Duodenal mucosa (tissue), 2 donors: Measurements from ENCODE around the gene SH2B2.
A peak's percentile ranks its signal among the peaks of the same experiment; 100 is the strongest.
"Not testable (repeated sequence)": the region's sequence is repeated elsewhere in the genome, so short reads cannot be mapped to it uniquely, and the experiment has no call there.

ENCODE experiments used
- H3K27ac ChIP-seq: one replicate; pipeline ENCODE4 v1.7.0; 2013; ENCODE audit warnings: low read depth, low read length
- H3K27me3 ChIP-seq, 2 donors: one replicate each; pipeline ENCODE4 v1.7.0; 2013; ENCODE audit warnings: low read length in 2 of 2, control low read depth in 1 of 2; ENCODE audit not compliant: insufficient read depth in 2 of 2, control insufficient read depth in 1 of 2
- H3K36me3 ChIP-seq, 2 donors: one replicate each; pipeline ENCODE4 v1.7.0; 2013; ENCODE audit warnings: low read length in 2 of 2, control low read depth in 1 of 2; ENCODE audit not compliant: insufficient read depth in 2 of 2, control insufficient read depth in 1 of 2
- H3K4me1 ChIP-seq, 2 donors: one replicate each; pipeline ENCODE4 v1.7.0; 2013; ENCODE audit warnings: low read length in 2 of 2, control low read depth in 1 of 2; ENCODE audit not compliant: insufficient read depth in 2 of 2, control insufficient read depth in 1 of 2
- H3K4me3 ChIP-seq, 2 donors: one replicate each; pipeline ENCODE4 v1.7.0; 2013; ENCODE audit warnings: low read length in 2 of 2, low read depth in 1 of 2
- H3K9ac ChIP-seq, 2 donors: one replicate each; pipeline ENCODE4 v1.7.0; 2013; ENCODE audit warnings: low read length in 2 of 2, low read depth in 1 of 2
- H3K9me3 ChIP-seq, 2 donors: one replicate each; pipeline ENCODE4 v1.7.0; 2013; ENCODE audit warnings: low read length in 2 of 2, control low read depth in 1 of 2; ENCODE audit not compliant: control insufficient read depth in 1 of 2

SH2B2 gene

GRCh38 chr7:102330666-102331460 is 44.2 kb downstream of the SH2B2 start:
- not testable (repeated sequence) for H3K27me3 ChIP-seq, H3K27ac ChIP-seq, H3K9me3 ChIP-seq, H3K4me1 ChIP-seq, H3K9ac ChIP-seq, H3K4me3 ChIP-seq, H3K36me3 ChIP-seq

DNA sequence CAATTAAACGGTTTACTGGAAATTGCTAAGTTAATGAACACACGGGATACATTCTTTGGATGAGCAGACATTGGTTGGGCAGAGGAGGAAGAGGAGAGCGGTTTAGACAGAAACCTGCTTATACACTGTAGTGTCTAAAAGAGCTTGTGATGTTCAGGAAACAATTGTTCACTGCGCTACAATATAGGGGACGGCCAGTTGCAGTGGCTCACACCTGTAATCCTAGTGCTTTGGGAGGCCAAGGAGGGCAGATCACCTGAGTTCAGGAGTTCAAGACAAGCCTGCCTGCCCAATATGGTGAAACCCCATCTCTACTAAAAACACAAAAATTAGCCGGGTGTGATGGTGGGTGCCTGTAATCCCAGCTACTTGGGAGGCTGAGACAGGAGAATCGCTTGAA is 48.9 kb downstream of the SH2B2 start:
- H3K27me3 ChIP-seq, H3K27ac ChIP-seq, H3K9me3 ChIP-seq, H3K4me3 ChIP-seq, H3K4me1 ChIP-seq, H3K9ac ChIP-seq, H3K36me3 ChIP-seq: not testable (repeated sequence)

DNA sequence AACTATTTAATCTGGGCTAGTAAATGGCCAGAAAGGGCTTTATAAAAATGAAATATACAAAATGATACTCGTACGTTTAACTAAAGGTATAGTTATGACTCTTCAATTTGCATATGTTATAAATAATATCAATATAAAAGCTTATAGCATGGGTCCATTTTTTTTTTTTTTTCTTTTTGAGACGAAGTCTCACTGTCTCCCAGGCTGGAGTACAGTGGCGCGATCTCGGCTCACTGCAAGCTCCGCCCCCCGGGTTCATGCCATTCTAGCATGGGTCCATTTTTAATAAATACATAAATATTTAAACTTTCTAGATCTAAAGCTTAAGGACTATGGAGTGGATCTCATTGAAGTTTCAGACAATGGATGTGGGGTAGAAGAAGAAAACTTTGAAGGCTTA is 50.3 kb downstream of the SH2B2 start:
- not testable (repeated sequence) for H3K36me3 ChIP-seq, H3K9me3 ChIP-seq, H3K4me1 ChIP-seq, H3K27ac ChIP-seq, H3K9ac ChIP-seq, H3K27me3 ChIP-seq, H3K4me3 ChIP-seq

DNA sequence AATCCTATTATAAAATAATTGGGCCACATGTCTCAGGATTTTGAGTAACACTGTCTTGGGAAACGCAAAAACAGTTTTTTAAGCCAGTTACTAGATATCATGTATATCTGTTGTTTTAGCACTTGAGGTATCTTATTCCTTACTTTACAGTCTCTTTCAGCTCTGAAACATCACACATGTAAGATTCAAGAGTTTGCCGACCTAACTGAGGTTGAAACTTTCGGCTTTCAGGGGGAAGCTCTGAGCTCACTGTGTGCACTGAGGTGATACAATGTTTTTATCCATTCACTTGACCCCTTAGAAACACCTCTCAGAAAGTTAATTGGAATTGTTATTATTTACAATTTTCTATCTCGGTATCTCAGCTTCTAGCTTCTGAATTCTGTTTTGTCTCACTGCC is 50.8 kb downstream of the SH2B2 start:
- H3K9ac ChIP-seq, H3K27ac ChIP-seq, H3K36me3 ChIP-seq, H3K27me3 ChIP-seq, H3K4me1 ChIP-seq, H3K4me3 ChIP-seq, H3K9me3 ChIP-seq: not testable (repeated sequence)

GRCh38 chr7:102340599-102341368 is 54.1 kb downstream of the SH2B2 start:
- H3K27me3 ChIP-seq, H3K9me3 ChIP-seq, H3K9ac ChIP-seq, H3K4me1 ChIP-seq, H3K36me3 ChIP-seq, H3K4me3 ChIP-seq, H3K27ac ChIP-seq: not testable (repeated sequence)

DNA sequence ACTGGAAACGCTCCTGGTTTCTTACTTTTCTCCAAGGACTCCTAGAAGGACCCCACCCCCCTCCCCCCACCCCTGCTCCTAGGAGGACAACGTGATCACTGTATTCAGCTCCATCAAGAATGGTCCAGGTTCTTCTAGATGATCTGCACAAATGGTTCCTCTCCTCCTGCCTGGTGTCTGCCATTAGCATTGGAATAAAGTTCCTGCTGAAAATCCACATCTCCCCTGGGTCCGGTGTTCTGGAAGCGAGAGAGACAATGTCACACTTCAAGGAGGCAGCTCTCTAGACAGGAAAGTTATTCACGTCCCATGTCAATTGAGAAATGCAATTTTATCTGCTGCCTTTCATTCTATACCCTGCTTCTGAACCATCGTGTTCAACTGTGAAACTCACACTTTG is 60.3 kb downstream of the SH2B2 start:
- H3K9me3 ChIP-seq, H3K9ac ChIP-seq, H3K4me1 ChIP-seq, H3K36me3 ChIP-seq, H3K27ac ChIP-seq, H3K27me3 ChIP-seq, H3K4me3 ChIP-seq: not testable (repeated sequence)

DNA sequence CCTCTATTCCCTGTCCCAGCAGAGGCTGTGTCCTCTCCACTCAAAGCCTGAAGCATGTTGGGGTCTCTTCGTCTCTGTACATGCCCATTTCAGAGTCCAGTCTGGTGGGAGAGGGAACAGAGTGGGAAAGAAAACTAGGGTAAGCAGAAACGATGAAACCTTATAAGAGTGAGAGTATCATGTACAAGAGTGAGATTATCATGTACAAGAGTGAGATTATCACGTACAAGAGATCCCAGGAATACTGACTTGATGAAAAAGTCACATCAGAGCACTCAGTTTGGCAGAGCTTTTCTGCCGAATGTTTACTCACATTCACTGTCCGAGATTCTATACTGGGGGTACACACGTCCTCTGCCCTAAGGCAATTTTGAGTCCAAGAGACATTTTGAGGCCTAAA is 69.7 kb downstream of the SH2B2 start, which contains the start of gene SPDYE6:
Gene SPDYE6 (minus strand): TSS at position 101 of the 400 bp plus-strand sequence. CDS start 421 bp downstream, outside the sequence.
- not testable (repeated sequence) for H3K4me1 ChIP-seq, H3K36me3 ChIP-seq, H3K27ac ChIP-seq, H3K9me3 ChIP-seq, H3K9ac ChIP-seq, H3K4me3 ChIP-seq, H3K27me3 ChIP-seq

- peak overlapping the region in 1 of 2 donors; percentile 43 for H3K9ac ChIP-seq
These were observed 77.1 kb downstream of the SH2B2 start for GRCh38 chr7:102363549-102364393.

GRCh38 chr7:102364394-102364886 is 77.8 kb downstream of the SH2B2 start:
- not testable (repeated sequence) for H3K4me1 ChIP-seq, H3K36me3 ChIP-seq, H3K9me3 ChIP-seq, H3K9ac ChIP-seq, H3K27ac ChIP-seq, H3K27me3 ChIP-seq
- H3K4me3 ChIP-seq = peak overlapping the region; percentile 50 to 73

More at GRCh38 chr7:102363549-102364393, 77.1 kb downstream of the SH2B2 start:
- not testable (repeated sequence) for H3K4me1 ChIP-seq, H3K27me3 ChIP-seq, H3K9me3 ChIP-seq, H3K36me3 ChIP-seq
- peak overlapping the region; percentile 70 for H3K27ac ChIP-seq
- H3K4me3 ChIP-seq = peak overlapping the region; percentile 52 to 73

DNA sequence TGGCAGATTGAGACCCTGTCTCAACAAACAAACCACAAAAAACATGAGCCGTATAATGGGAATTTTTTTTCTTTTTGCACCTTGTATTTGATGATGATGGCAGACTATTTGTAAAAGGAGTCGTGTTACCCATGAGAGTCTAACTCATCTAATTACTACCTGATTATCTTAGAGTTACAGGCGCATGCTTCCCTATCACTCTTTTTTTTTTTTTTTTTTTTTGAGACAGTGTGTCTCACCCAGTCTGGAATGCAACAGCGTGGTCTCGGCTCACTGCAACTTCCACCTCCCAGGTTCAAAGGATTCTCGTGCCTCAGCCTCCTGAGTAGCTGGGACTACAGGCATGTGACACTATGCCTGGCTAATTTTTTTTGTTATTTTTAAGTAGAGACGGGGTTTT is 78.7 kb downstream of the SH2B2 start:
- not testable (repeated sequence) for H3K36me3 ChIP-seq, H3K27ac ChIP-seq, H3K9me3 ChIP-seq, H3K27me3 ChIP-seq, H3K4me1 ChIP-seq, H3K4me3 ChIP-seq, H3K9ac ChIP-seq
